ENCODE measurements around the gene CTAG1A.
"Not testable (repeated sequence)": the region's sequence is repeated elsewhere in the genome, so short reads cannot be mapped to it uniquely, and the experiment has no call there.

The CTAG1A gene

DNA sequence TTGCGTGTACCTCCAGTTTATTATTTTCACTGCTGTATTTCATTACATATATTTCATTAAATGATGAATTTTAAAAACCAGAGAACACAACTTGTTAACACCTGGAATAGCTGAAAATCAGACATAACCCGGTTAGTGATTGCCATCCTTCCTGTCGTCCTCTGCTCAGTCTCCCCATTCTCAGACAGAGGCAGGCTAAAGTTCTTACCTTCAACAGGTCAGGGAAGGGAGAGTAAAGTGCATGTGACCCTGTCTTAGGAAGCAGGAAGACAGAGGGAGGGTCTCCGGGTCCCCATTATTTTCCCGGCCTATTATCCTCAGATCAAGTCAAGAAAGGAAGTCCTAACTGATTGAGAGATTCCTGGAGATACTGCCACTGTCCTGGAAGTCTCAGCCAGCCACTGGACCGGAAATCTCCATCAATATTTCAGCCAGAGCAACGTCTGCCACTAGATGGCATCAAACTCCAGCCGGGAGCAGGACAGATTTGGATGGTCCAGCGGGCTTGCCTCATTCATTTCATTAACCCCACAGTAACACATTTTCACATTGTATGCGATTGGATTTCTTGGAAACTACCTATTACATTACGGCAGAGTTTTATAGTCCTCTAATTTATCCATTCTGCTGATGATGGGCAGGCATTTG, 36.0 kb downstream of the CTAG1A start:
- DNase-seq = not testable (repeated sequence)

- DNase-seq = not testable (repeated sequence)
Measured at GRCh38 chrX:154628960-154629359, 44.0 kb downstream of the CTAG1A start.

DNA sequence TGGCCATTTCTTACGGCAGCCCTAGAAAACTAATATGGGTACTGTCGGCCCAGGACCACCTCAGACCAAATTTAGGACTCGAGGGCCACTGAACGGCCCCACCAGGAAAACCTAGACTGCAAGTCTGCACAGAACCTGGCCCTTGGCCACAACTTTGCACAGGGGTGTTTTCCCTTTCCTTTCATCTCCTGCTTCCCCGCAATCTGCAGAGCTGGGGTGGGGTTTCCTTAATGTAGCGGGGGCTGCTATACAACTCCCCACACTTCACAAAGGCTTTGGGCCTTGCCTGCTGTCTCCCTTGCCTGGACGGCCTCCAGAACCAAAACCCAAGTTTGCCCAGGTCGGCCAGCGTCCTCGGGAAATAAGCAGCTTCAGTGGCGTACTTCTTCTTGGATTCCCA, 46.0 kb downstream of the CTAG1A start:
- not testable (repeated sequence) for DNase-seq

GRCh38 chrX:154633661-154634060, 48.7 kb downstream of the CTAG1A start:
- DNase-seq = not testable (repeated sequence)
